Endothelial cell (in vitro differentiated cells): ENCODE measurements around the gene ZNF280D. TPM values are rescaled to one million over a fixed set of nuclear protein-coding genes. Genes with fewer than 3 reads are reported as not detected.

Experiments
- DNase-seq: peaks from one replicate; pipeline ENCODE4 v3.0.0; 2021; ENCODE audit warnings: low spot score
- H3K27ac Mint-ChIP-seq: one replicate; pipeline ENCODE4 v1.8.0; 2021; ENCODE audit warnings: mixed read lengths, inconsistent platforms; ENCODE audit not compliant: unreplicated experiment
- H3K27me3 Mint-ChIP-seq: one replicate; pipeline ENCODE4 v1.8.0; 2021; ENCODE audit warnings: mild to moderate bottlenecking, moderate library complexity, mixed read lengths, inconsistent platforms; ENCODE audit not compliant: unreplicated experiment
- H3K36me3 Mint-ChIP-seq: one replicate; pipeline ENCODE4 v1.8.0; 2021; ENCODE audit warnings: mild to moderate bottlenecking, low read depth, mixed read lengths, inconsistent platforms; ENCODE audit not compliant: unreplicated experiment
- H3K4me1 Mint-ChIP-seq: one replicate; pipeline ENCODE4 v1.8.0; 2021; ENCODE audit warnings: mild to moderate bottlenecking, mixed read lengths, inconsistent platforms; ENCODE audit not compliant: unreplicated experiment
- H3K4me3 Mint-ChIP-seq: one replicate; pipeline ENCODE4 v1.8.0; 2021; ENCODE audit warnings: mild to moderate bottlenecking, mixed read lengths, inconsistent platforms; ENCODE audit not compliant: unreplicated experiment
- H3K9me3 Mint-ChIP-seq: one replicate; pipeline ENCODE4 v1.8.0; 2021; ENCODE audit warnings: mixed read lengths, inconsistent platforms; ENCODE audit not compliant: unreplicated experiment
- CTCF ChIP-seq: fragments of 200-600 bp; sonication (generic); IDR thresholded peaks from one replicate; pipeline ENCODE4 v1.5.0; 2021; ENCODE audit warnings: antibody characterized with exemption; ENCODE audit not compliant: unreplicated experiment
- total RNA-seq: library from RNA; stranded (reverse); fragmentation: NEBNext Ultra II Directional; extraction: Animal tissue kit (Norgen Biotek cat#: 25700); gene quantifications from one replicate; pipeline ENCODE4 v1.2.1, GENCODE V29; 2021; ENCODE audit not compliant: unreplicated experiment

ZNF280D gene
- total RNA-seq, 1 donor from 2014 or later, result 34.6 TPM

GRCh38 chr15:56739474-56739873 is 6.2 kb upstream of the ZNF280D start:
- peaks cover 6% of the 10 kb centered on the region for H3K36me3 Mint-ChIP-seq
- no peaks in the 10 kb centered on the region for H3K9me3 Mint-ChIP-seq
- TF ChIP-seq CTCF, result no peak
- no peak overlapping the region for H3K4me3 Mint-ChIP-seq
- H3K4me1 Mint-ChIP-seq, result no peaks in the 10 kb centered on the region
- peaks cover 2% of the 10 kb centered on the region for H3K27me3 Mint-ChIP-seq
- H3K27ac Mint-ChIP-seq, result no peak overlapping the region
- DNase-seq, result no peak

GRCh38 chr15:56737791-56738190 is 4.5 kb upstream of the ZNF280D start:
- H3K4me1 Mint-ChIP-seq, result peaks cover 2% of the 10 kb centered on the region
- TF ChIP-seq CTCF, result no peak
- H3K4me3 Mint-ChIP-seq, result no peak overlapping the region
- no peak overlapping the region for H3K27ac Mint-ChIP-seq
- H3K36me3 Mint-ChIP-seq, result peaks cover 11% of the 10 kb centered on the region
- peaks cover 2% of the 10 kb centered on the region for H3K27me3 Mint-ChIP-seq
- DNase-seq, result no peak
- H3K9me3 Mint-ChIP-seq, result no peaks in the 10 kb centered on the region

GRCh38 chr15:56736881-56737707 is 3.8 kb upstream of the ZNF280D start:
- Mint-ChIP-seq H3K9me3 (no peaks in the 10 kb centered on the region), H3K36me3 (peaks cover 14% of the 10 kb centered on the region), H3K4me1 (peaks cover 6% of the 10 kb centered on the region), H3K4me3 (no peak overlapping the region), H3K27me3 (peaks cover 4% of the 10 kb centered on the region), H3K27ac (no peak overlapping the region)
- no peak for DNase-seq
- no peak for TF ChIP-seq CTCF

GRCh38 chr15:56736308-56736707 is 3.0 kb upstream of the ZNF280D start:
- Mint-ChIP-seq H3K36me3 (peaks cover 14% of the 10 kb centered on the region), H3K27ac (no peak overlapping the region), H3K4me1 (peaks cover 14% of the 10 kb centered on the region), H3K9me3 (no peaks in the 10 kb centered on the region), H3K4me3 (no peak overlapping the region), H3K27me3 (peaks cover 4% of the 10 kb centered on the region)
- DNase-seq, result no peak
- TF ChIP-seq CTCF, result no peak

- DNase-seq, result no peak
- H3K36me3 Mint-ChIP-seq, result peaks cover 14% of the 10 kb centered on the region
- H3K9me3 Mint-ChIP-seq, result no peaks in the 10 kb centered on the region
- no peak overlapping the region for H3K27ac Mint-ChIP-seq
- H3K4me3 Mint-ChIP-seq, result no peak overlapping the region
- TF ChIP-seq CTCF, result no peak
- peaks cover 18% of the 10 kb centered on the region for H3K4me1 Mint-ChIP-seq
- H3K27me3 Mint-ChIP-seq, result peaks cover 4% of the 10 kb centered on the region
These were observed 2.3 kb upstream of the ZNF280D start for GRCh38 chr15:56735589-56735988.
